HepG2 (cell line): ENCODE results near the gene ARFIP2. TPM values are rescaled to one million over a fixed set of nuclear protein-coding genes. Genes with fewer than 3 reads are reported as not detected.

ENCODE experiments used
- ATF4 ChIP-seq, 2 experiments: fragments of 450-650 bp in 1 of 2; sonication (generic) in 1 of 2; formaldehyde crosslinking; IDR thresholded peaks; 2 replicates each; pipeline versions ENCODE4 v1.5.0 to v1.8.0; 2020 to 2022; ENCODE audit warnings: mild to moderate bottlenecking in 1 of 2, missing genetic modification reagents in 1 of 2
- CREB3 ChIP-seq: sonication (generic); formaldehyde crosslinking; IDR thresholded peaks from 2 replicates; pipeline ENCODE4 v1.5.0; 2020; ENCODE audit warnings: missing genetic modification reagents
- GPN1 ChIP-seq: sonication (generic); formaldehyde crosslinking; IDR thresholded peaks from 2 replicates; pipeline ENCODE4 v1.5.1; 2020; ENCODE audit warnings: missing genetic modification reagents, borderline replicate concordance
- HMG20A ChIP-seq: IDR thresholded peaks from 2 replicates; pipeline ENCODE4 v1.6.1; 2016; ENCODE audit warnings: borderline replicate concordance
- HNF1A ChIP-seq, 2 experiments: sonication (generic) in 1 of 2; formaldehyde crosslinking in 1 of 2; IDR thresholded peaks; 2 replicates each; pipeline versions ENCODE4 v1.4.0 to v1.6.1; 2016 to 2020; ENCODE audit warnings: borderline replicate concordance in 1 of 2, low read depth in 1 of 2, mild to moderate bottlenecking in 1 of 2, missing genetic modification reagents in 1 of 2
- MXD1 ChIP-seq: sonication (generic); formaldehyde crosslinking; IDR thresholded peaks from 2 replicates; pipeline ENCODE4 v1.4.0; 2020; ENCODE audit warnings: mild to moderate bottlenecking, missing genetic modification reagents
- NFE2L1 ChIP-seq: sonication (generic); formaldehyde crosslinking; IDR thresholded peaks from 2 replicates; pipeline ENCODE4 v1.4.0; 2020; ENCODE audit warnings: missing genetic modification reagents, mild to moderate bottlenecking, borderline replicate concordance
- NFIB ChIP-seq: sonication (generic); formaldehyde crosslinking; IDR thresholded peaks from 2 replicates; pipeline ENCODE4 v1.9.0; 2021; ENCODE audit warnings: missing genetic modification reagents, mild to moderate bottlenecking, borderline replicate concordance
- NRL ChIP-seq: sonication (generic); formaldehyde crosslinking; IDR thresholded peaks from 2 replicates; pipeline ENCODE4 v1.5.0; 2020; ENCODE audit warnings: missing genetic modification reagents, mild to moderate bottlenecking, moderate library complexity, borderline replicate concordance
- PRMT3 ChIP-seq: sonication (generic); formaldehyde crosslinking; IDR thresholded peaks from 2 replicates; pipeline ENCODE4 v1.8.1; 2022; ENCODE audit warnings: low read depth, mild to moderate bottlenecking, moderate library complexity, missing genetic modification reagents, borderline replicate concordance
- SIN3A ChIP-seq: IDR thresholded peaks from 2 replicates; pipeline ENCODE4 v1.6.1; 2011; ENCODE audit warnings: low read depth, mild to moderate bottlenecking, control low read depth, low read length, borderline replicate concordance
- SPEN ChIP-seq: sonication (generic); formaldehyde crosslinking; IDR thresholded peaks from 2 replicates; pipeline ENCODE4 v1.5.1; 2020; ENCODE audit warnings: low read depth, mild to moderate bottlenecking, missing genetic modification reagents
- TCF7L2 ChIP-seq: IDR thresholded peaks from 2 replicates; pipeline ENCODE4 v1.6.1; 2011; ENCODE audit warnings: mild to moderate bottlenecking, low read depth, low read length, moderate library complexity
- TFDP1 ChIP-seq: IDR thresholded peaks from 2 replicates; pipeline ENCODE4 v1.6.1; 2016; ENCODE audit warnings: missing compliant biosample characterization, missing genetic modification reagents, borderline replicate concordance
- ZNF138 ChIP-seq: sonication (generic); formaldehyde crosslinking; IDR thresholded peaks from 2 replicates; pipeline ENCODE4 v1.5.0; 2020; ENCODE audit warnings: mild to moderate bottlenecking, low read depth, missing genetic modification reagents
- ZNF451 ChIP-seq: sonication (generic); formaldehyde crosslinking; IDR thresholded peaks from 2 replicates; pipeline ENCODE4 v1.5.0; 2020; ENCODE audit warnings: mild to moderate bottlenecking, missing genetic modification reagents
- ZNF652 ChIP-seq: IDR thresholded peaks from 2 replicates; pipeline ENCODE4 v1.6.1; 2016; ENCODE audit warnings: low read depth, borderline replicate concordance
- ZNF790 ChIP-seq: sonication (generic); formaldehyde crosslinking; IDR thresholded peaks from 2 replicates; pipeline ENCODE4 v1.8.0; 2022; ENCODE audit warnings: missing genetic modification reagents, mild to moderate bottlenecking, borderline replicate concordance
- ZSCAN30 ChIP-seq: sonication (generic); formaldehyde crosslinking; IDR thresholded peaks from 2 replicates; pipeline ENCODE4 v1.5.0; 2020; ENCODE audit warnings: mild to moderate bottlenecking, missing genetic modification reagents
- polyA plus RNA-seq, 8 experiments: library from polyadenylated mRNA; depleted of rRNA in 3 of 8; stranded (reverse) in 7 of 8; unstranded in 1 of 8; fragments of >200 nt; fragmentation: Illumina TruSeq in 4 of 8; extraction: Trizol in 4 of 8; gene quantifications; 2 replicates each; pipeline versions ENCODE4 v1.2.1 to v1.2.3, GENCODE V29; 2011 to 2016; ENCODE audit warnings: low read depth in 4 of 8, missing spikeins in 1 of 8, mixed read lengths in 1 of 8; ENCODE audit not compliant: insufficient read depth in 1 of 8
- total RNA-seq, 5 experiments: library from RNA; depleted of rRNA; stranded (reverse); fragments of >200 nt; fragmentation: Illumina TruSeq; extraction: Trizol; gene quantifications; 2 replicates each; pipeline ENCODE4 v1.2.3, GENCODE V29; 2016; ENCODE audit warnings: low read depth in 1 of 5

Gene ARFIP2
- total and polyA plus RNA-seq, 2 of the 13 experiments (the other 11 are each of a cell fraction or from before 2014, with no cell fraction given): 56.6 to 60.2 TPM

GRCh38 chr11:6481012-6481923, at the start of gene ARFIP2, which contains the start of gene TIMM10B (continued):
- 0 out of 2 replicates have a peak, but pooled peaks have one; percentile 7 for TF ChIP-seq NRL (CRISPR knock-in tag)
- TF ChIP-seq GPN1 (CRISPR knock-in tag): peak; percentile 61; the same call in 1 of the 2 replicates
- peak; percentile 76; the same call in 1 of the 2 replicates for TF ChIP-seq SIN3A
- TF ChIP-seq ATF4 (CRISPR knock-in tag; IDR thresholded peaks at IDR 0.05): 0 out of 4 replicates have a peak, but pooled peaks of 1 of the 2 experiments have one; percentile 9
- no peak for TF ChIP-seq ZSCAN30 (CRISPR knock-in tag)
- TF ChIP-seq ZNF138 (CRISPR knock-in tag): 0 out of 2 replicates have a peak, but pooled peaks have one; percentile 78
- peak; percentile 62; the same call in 1 of the 2 replicates for TF ChIP-seq ZNF451 (CRISPR knock-in tag)
- peak; percentile 68; the same call in 1 of the 2 replicates for TF ChIP-seq TFDP1
- TF ChIP-seq SPEN (CRISPR knock-in tag): peak; percentile 91
- TF ChIP-seq HNF1A (IDR thresholded peaks at IDR 0.05; ENCODE audit: low read depth): no peak
- peak; percentile 62; the same call in 1 of the 2 replicates for TF ChIP-seq HNF1A (CRISPR knock-in tag; IDR thresholded peaks at IDR 0.05; ENCODE audit: borderline replicate concordance)
- TF ChIP-seq MXD1: peak; percentile 81; the same call in 1 of the 2 replicates
- no peak for TF ChIP-seq ZNF652 (CRISPR knock-in tag)
- TF ChIP-seq CREB3 (CRISPR knock-in tag): no peak
- TF ChIP-seq TCF7L2: no peak
- TF ChIP-seq HMG20A (CRISPR knock-in tag): no peak
- no peak; the same call in 1 of the 2 replicates for TF ChIP-seq ZNF790 (CRISPR knock-in tag)
- 0 out of 2 replicates have a peak, but pooled peaks have one; percentile 61 for TF ChIP-seq NFE2L1
- TF ChIP-seq PRMT3 (CRISPR knock-in tag): no peak
- TF ChIP-seq NFIB (CRISPR knock-in tag): no peak
